ENCODE results near the gene PTPRN. TPM values are rescaled to one million over a fixed set of nuclear protein-coding genes. Genes with fewer than 3 reads are reported as not detected.
A peak's percentile ranks its signal among the peaks of the same experiment; 100 is the strongest.

Gene PTPRN
- total and polyA plus RNA-seq, 9 of the 15 experiments (the other 6 are each of a cell fraction or from before 2014, with no cell fraction given): 0.15 to 2.4 (median 0.43) TPM; not detected in 1

GRCh38 chr2:219350710-219351221 lies 41.6 kb upstream of the PTPRN start:
- H3K9me1 ChIP-seq (ENCODE audit: control insufficient read depth, insufficient read depth, low read length): no peaks in the 10 kb centered on the region
- TF ChIP-seq RAD51 (IDR thresholded peaks at IDR 0.05; ENCODE audit: borderline replicate concordance, low read depth) (no peak), RFX1 (IDR thresholded peaks at IDR 0.05) (peak; percentile 33)
- ATAC-seq (no peak), FAIRE-seq (no peak), DNase-seq (ENCODE audit: extremely low read depth in 1 of 4, low spot score in 3 of 4) (no peak)
- WGBS (ENCODE audit: insufficient coverage, low coverage, missing lambda C conversion rate): 0% methylated on average over 4 of the region's 4 CpGs
- in situ Hi-C loops (cut with MboI): no loop called here
- H3K27ac ChIP-seq (ENCODE audit: extremely low read depth, low read depth, low read length): no peak overlapping the region
- no peaks in the 10 kb centered on the region for H3K9me3 ChIP-seq (replicated peaks; ENCODE audit: control insufficient read depth, insufficient read depth, low read depth, low read length)
- no peaks in the 10 kb centered on the region for H3K36me3 ChIP-seq (ENCODE audit: control insufficient read depth, insufficient read depth, low read length)
- no peaks in the 10 kb centered on the region for H4K20me1 ChIP-seq (replicated peaks; ENCODE audit: control insufficient read depth, insufficient read depth, low read length)
- H3K27me3 ChIP-seq (ENCODE audit: control insufficient read depth in 2 of 2, insufficient read depth in 2 of 2, low read length in 2 of 2): peaks cover 0 to 7% of the 10 kb centered on the region in 2 experiments; a peak in 2 of 5 replicates
- H3K4me1 ChIP-seq (replicated peaks in 1 of 2; ENCODE audit: control insufficient read depth in 2 of 2, insufficient read depth in 2 of 2, low read length in 2 of 2): peaks cover 2 to 4% of the 10 kb centered on the region in 2 experiments; a peak in 3 of 5 replicates
- no peaks in the 10 kb centered on the region for H3K79me2 ChIP-seq (ENCODE audit: control insufficient read depth, insufficient read depth, low read length)
- no TSS peak for BruUV-seq (replicated peaks)
- CTCF ChIA-PET (ENCODE audit: low intra/inter-chr PET ratio): no interaction called here
- POLR2A ChIA-PET: interaction anchor here (0.9 kb wide), 1 partner anchor 179 kb away, joined by 3 read pairs; no protein-coding TSS in a partner anchor
- no peak overlapping the region for H2AFZ ChIP-seq (ENCODE audit: low read depth, low read length)
- H3K9ac ChIP-seq (ENCODE audit: insufficient read depth in 1 of 2, low read depth in 2 of 2, low read length in 2 of 2): no peak overlapping the region
- H3K4me3 ChIP-seq: no peak overlapping the region
- intact Hi-C loops (cut with micrococcal nuclease): loop anchor here (5.0 kb wide), 1 partner anchor 53 kb away; no protein-coding TSS in a partner anchor
- H3K4me2 ChIP-seq (ENCODE audit: insufficient read depth, low read length): no peak overlapping the region

GRCh38 chr2:219350215-219350614 lies 41.0 kb upstream of the PTPRN start:
- H3K36me3 ChIP-seq (ENCODE audit: control insufficient read depth, insufficient read depth, low read length): no peaks in the 10 kb centered on the region
- peaks cover 2 to 4% of the 10 kb centered on the region in 2 experiments; a peak in 3 of 5 replicates for H3K4me1 ChIP-seq (replicated peaks in 1 of 2; ENCODE audit: control insufficient read depth in 2 of 2, insufficient read depth in 2 of 2, low read length in 2 of 2)
- H3K27ac ChIP-seq (ENCODE audit: extremely low read depth, low read depth, low read length): no peak overlapping the region
- ChIA-PET POLR2A (interaction anchor here (0.7 to 0.9 kb wide), 2 partner anchors 105 to 178 kb away, joined by 3 to 5 read pairs; partner anchors contain the start of genes GLB1L and STK16), CTCF (ENCODE audit: low intra/inter-chr PET ratio) (no interaction called here)
- H3K4me2 ChIP-seq (ENCODE audit: insufficient read depth, low read length): no peak overlapping the region
- H2AFZ ChIP-seq (ENCODE audit: low read depth, low read length): no peak overlapping the region
- no peaks in the 10 kb centered on the region for H3K9me1 ChIP-seq (ENCODE audit: control insufficient read depth, insufficient read depth, low read length)
- intact Hi-C loops (cut with micrococcal nuclease) (loop anchor here (5.0 kb wide), 1 partner anchor 53 kb away; no protein-coding TSS in a partner anchor), in situ Hi-C loops (cut with MboI) (no loop called here)
- no peaks in the 10 kb centered on the region for H4K20me1 ChIP-seq (replicated peaks; ENCODE audit: control insufficient read depth, insufficient read depth, low read length)
- BruUV-seq (replicated peaks): no TSS peak
- no peak for FAIRE-seq
- DNase-seq (ENCODE audit: extremely low read depth in 1 of 4, low spot score in 3 of 4): no peak
- peaks cover 0 to 7% of the 10 kb centered on the region in 2 experiments; a peak in 2 of 5 replicates for H3K27me3 ChIP-seq (ENCODE audit: control insufficient read depth in 2 of 2, insufficient read depth in 2 of 2, low read length in 2 of 2)
- 0% methylated on average over 2 of the region's 3 CpGs for WGBS (ENCODE audit: insufficient coverage, low coverage, missing lambda C conversion rate)
- no peak for ATAC-seq
- H3K79me2 ChIP-seq (ENCODE audit: control insufficient read depth, insufficient read depth, low read length): no peaks in the 10 kb centered on the region
- H3K9me3 ChIP-seq (replicated peaks; ENCODE audit: control insufficient read depth, insufficient read depth, low read depth, low read length): no peaks in the 10 kb centered on the region
- TF ChIP-seq BCLAF1 (IDR thresholded peaks at IDR 0.05; ENCODE audit: borderline replicate concordance in 1 of 2, control insufficient read depth in 1 of 2, low read depth in 2 of 2, low read length in 1 of 2) (no peak), KLF16 (IDR thresholded peaks at IDR 0.05) (no peak), ZNF695 (CRISPR knock-in tag; IDR thresholded peaks at IDR 0.05) (no peak), ETV6 (IDR thresholded peaks at IDR 0.05; ENCODE audit: borderline replicate concordance in 1 of 2, low read depth in 2 of 2, low read length in 1 of 2) (no peak), ETV6 (CRISPR knock-in tag; IDR thresholded peaks at IDR 0.05; ENCODE audit: borderline replicate concordance) (no peak), PTRF (tag; IDR thresholded peaks at IDR 0.05) (no peak), TAF1 (IDR thresholded peaks at IDR 0.05; ENCODE audit: control insufficient read depth, extremely low read depth, insufficient read depth, low read length, severe bottlenecking) (no peak)
- no peak overlapping the region for H3K9ac ChIP-seq (ENCODE audit: insufficient read depth in 1 of 2, low read depth in 2 of 2, low read length in 2 of 2)
- H3K4me3 ChIP-seq: no peak overlapping the region
